B cell (primary cell): Measurements from ENCODE around the gene PDPN. TPM values are rescaled to one million over a fixed set of nuclear protein-coding genes. Genes with fewer than 3 reads are reported as not detected.

ENCODE experiments used
- ATAC-seq: fragments of 200-7000 bp; cut with Tn5 transposase; one replicate; pipeline ENCODE4 v1.10.0; 2021; ENCODE audit warnings: low read depth, mild to moderate bottlenecking, moderate number of reproducible peaks, moderate library complexity
- CTCF ChIA-PET: fragments of 350-600 bp; sonication (Branson Sonifier 250); formaldehyde crosslinking; loops from one replicate; lab custom pipeline; 2021; ENCODE audit warnings: antibody characterized with exemption, inconsistent platforms; lab: Charles Lee
- POLR2A ChIA-PET: fragments of 350-600 bp; sonication (Branson Sonifier 250); formaldehyde crosslinking; loops from one replicate; lab custom pipeline; 2021; ENCODE audit warnings: antibody characterized with exemption; lab: Charles Lee
- DNase-seq: peaks from one replicate; pipeline ENCODE4 v3.0.0; 2013
- H2AFZ ChIP-seq: 2 replicates; pipeline ENCODE4 v1.6.1; 2012; ENCODE audit warnings: mild to moderate bottlenecking, low read depth, low read length; ENCODE audit not compliant: insufficient read depth, poor library complexity, severe bottlenecking
- H3K27ac ChIP-seq, 2 donors: 1 replicate in 1 of 2; 2 replicates in 1 of 2; pipeline ENCODE4 v1.5.1; 2012 to 2013; ENCODE audit warnings: low read length in 2 of 2, mild to moderate bottlenecking in 2 of 2, moderate library complexity in 1 of 2
- H3K27me3 ChIP-seq, 4 experiments: fragments of 200-600 bp in 1 of 4; sonication (generic) in 1 of 4; replicated peaks in 1 of 4; 1 replicate in 2 of 4; 2 replicates in 2 of 4; pipeline versions ENCODE4 v1.6.1 to v1.7.0; 2013 to 2016; ENCODE audit warnings: low read length in 3 of 4, mild to moderate bottlenecking in 2 of 4, mixed read lengths in 1 of 4, moderate library complexity in 1 of 4; ENCODE audit not compliant: insufficient read depth in 4 of 4, control insufficient read depth in 3 of 4; ENCODE audit errors: control extremely low read depth in 1 of 4
- H3K36me3 ChIP-seq, 2 experiments: replicated peaks in 1 of 2; 1 replicate in 1 of 2; 2 replicates in 1 of 2; pipeline versions ENCODE4 v1.6.1 to v1.7.1; 2013; ENCODE audit warnings: low read length in 1 of 2; ENCODE audit not compliant: insufficient read depth in 2 of 2, control insufficient read depth in 1 of 2; ENCODE audit errors: control extremely low read depth in 1 of 2, extremely low read depth in 1 of 2
- H3K4me1 ChIP-seq, 2 donors: fragments of 200-600 bp in 1 of 2; sonication (generic) in 1 of 2; 1 replicate in 1 of 2; 2 replicates in 1 of 2; pipeline versions ENCODE4 v1.5.1 to v1.6.1; 2013 to 2017; ENCODE audit warnings: low read length in 2 of 2; ENCODE audit not compliant: control insufficient read depth in 2 of 2, insufficient read depth in 2 of 2
- H3K4me2 ChIP-seq: replicated peaks from 2 replicates; pipeline ENCODE3; 2012; ENCODE audit warnings: mild to moderate bottlenecking, low read depth, low read length; ENCODE audit not compliant: poor library complexity, severe bottlenecking
- H3K4me3 ChIP-seq, 5 experiments: fragments of 200-600 bp in 1 of 5; sonication (generic) in 1 of 5; 1 replicate in 3 of 5; 2 replicates in 2 of 5; pipeline versions ENCODE4 v1.5.1 to v1.7.0; 2011 to 2016; ENCODE audit warnings: low read length in 4 of 5, mild to moderate bottlenecking in 4 of 5, low read depth in 2 of 5, control low read depth in 1 of 5, moderate library complexity in 1 of 5; ENCODE audit not compliant: insufficient read depth in 1 of 5; ENCODE audit errors: control extremely low read depth in 1 of 5, extremely low read depth in 1 of 5
- H3K79me2 ChIP-seq: fragments of 200-600 bp; sonication (generic); one replicate; pipeline ENCODE4 v1.6.0; 2016; ENCODE audit warnings: low read length; ENCODE audit not compliant: control insufficient read depth, insufficient read depth
- H3K9ac ChIP-seq: fragments of 200-600 bp; sonication (generic); 2 replicates; pipeline ENCODE4 v1.6.1; 2017; ENCODE audit warnings: mild to moderate bottlenecking, low read length, moderate library complexity
- H3K9me3 ChIP-seq, 3 donors: one replicate each; pipeline versions ENCODE4 v1.6.1 to v1.7.1; 2013; ENCODE audit warnings: low read length in 2 of 3; ENCODE audit not compliant: control insufficient read depth in 2 of 3, insufficient read depth in 1 of 3; ENCODE audit errors: control extremely low read depth in 1 of 3
- H4K20me1 ChIP-seq: 2 replicates; pipeline ENCODE4 v1.6.0; 2012; ENCODE audit warnings: mild to moderate bottlenecking, low read length; ENCODE audit not compliant: insufficient read depth, control insufficient read depth, poor library complexity, severe bottlenecking
- H3K27ac Mint-ChIP-seq: one replicate; pipeline ENCODE4 v1.8.0; 2021; ENCODE audit warnings: mixed read lengths
- H3K27me3 Mint-ChIP-seq: one replicate; pipeline ENCODE4 v1.8.0; 2021; ENCODE audit warnings: mixed read lengths
- H3K4me1 Mint-ChIP-seq: one replicate; pipeline ENCODE4 v1.8.0; 2021; ENCODE audit warnings: mixed read lengths
- H3K4me3 Mint-ChIP-seq: one replicate; pipeline ENCODE4 v1.8.0; 2021; ENCODE audit warnings: mixed read lengths
- H3K9me3 Mint-ChIP-seq: one replicate; pipeline ENCODE4 v1.8.0; 2022; ENCODE audit warnings: mixed read lengths; ENCODE audit not compliant: insufficient read depth
- CTCF ChIP-seq: fragments of 200-600 bp; IDR thresholded peaks from one replicate; pipeline ENCODE4 v1.8.0; 2022; ENCODE audit warnings: antibody characterized with exemption, mild to moderate bottlenecking
- EZH2 ChIP-seq: IDR thresholded peaks from 2 replicates; pipeline ENCODE4 v1.6.1; 2012; ENCODE audit warnings: borderline replicate concordance, low read depth, mild to moderate bottlenecking, moderate library complexity, low read length; ENCODE audit not compliant: insufficient read depth, poor library complexity, severe bottlenecking
- WGBS: methylation state at CpG from one replicate; pipeline ENCODE4 v1.1.5; 2013; ENCODE audit warnings: missing lambda C conversion rate; ENCODE audit not compliant: insufficient coverage; 5-methylcytosine and 5-hydroxymethylcytosine counted together
- intact Hi-C: fragments of 100-400 bp; cut with micrococcal nuclease; formaldehyde crosslinking; loops from one replicate; pipeline ENCODE4 v1.10.0; 2022
- polyA plus RNA-seq: library from polyadenylated mRNA; depleted of rRNA; stranded (reverse); fragments of >200 nt; gene quantifications from 2 replicates; pipeline ENCODE4 v1.2.3, GENCODE V29; 2012
- total RNA-seq, 2 donors: library from RNA; stranded (reverse); fragments of 120-200 nt in 1 of 2; gene quantifications; 1 replicate in 1 of 2; 2 replicates in 1 of 2; pipeline versions ENCODE4 v1.2.3 to v1.2.4, GENCODE V29; 2013 to 2022

Gene PDPN
- total and polyA plus RNA-seq, 2 donors (not counting 1 experiment from before 2014, with no cell fraction given): not detected

GRCh38 chr1:13652238-13652637 lies 68.6 kb downstream of the PDPN start:
- ChIA-PET CTCF (no interaction called here), POLR2A (no interaction called here)
- Histone ChIP-seq H2AFZ (no peak overlapping the region), H3K9ac (no peak overlapping the region), H3K79me2 (no peaks in the 10 kb centered on the region), H3K27me3 (peaks cover 0 to 4% (median 0%) of the 10 kb centered on the region in 4 experiments), H3K4me3 (no peak overlapping the region), H3K36me3 (no peaks in the 10 kb centered on the region), H3K4me2 (no peak overlapping the region), H3K9me3 (peaks cover 0 to 5% (median 0%) of the 10 kb centered on the region in 3 donors), H4K20me1 (no peaks in the 10 kb centered on the region), H3K4me1 (no peaks in the 10 kb centered on the region), H3K27ac (no peak overlapping the region)
- Mint-ChIP-seq H3K9me3 (peaks cover 3% of the 10 kb centered on the region), H3K4me3 (no peak overlapping the region), H3K4me1 (no peaks in the 10 kb centered on the region), H3K27me3 (peaks cover 18% of the 10 kb centered on the region), H3K27ac (no peak overlapping the region)
- no peak for ATAC-seq
- no peak for TF ChIP-seq CTCF
- TF ChIP-seq EZH2: no peak
- 100% methylated on average over 1 of the region's 1 CpG for WGBS
- DNase-seq: no peak
- intact Hi-C loops: no loop called here

DNA sequence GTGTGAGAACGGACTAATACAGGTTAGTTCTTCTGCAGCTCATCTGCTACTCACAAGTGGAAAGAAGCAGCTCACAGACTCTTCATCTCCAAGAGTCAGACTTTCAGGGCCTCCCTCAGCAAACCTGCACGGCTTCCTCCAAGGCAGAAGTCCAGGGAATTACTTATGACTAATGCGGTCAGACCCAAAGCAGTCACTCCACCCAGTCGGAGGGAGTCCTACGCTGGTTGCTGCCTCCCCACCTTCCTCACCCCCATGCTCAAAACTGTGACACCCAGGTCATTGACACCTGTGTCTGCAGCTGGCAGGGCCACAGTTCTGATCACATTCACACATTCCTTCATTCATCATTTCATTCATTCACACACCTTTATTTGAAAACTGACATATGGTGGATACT lies 77.9 kb downstream of the PDPN start:
- Histone ChIP-seq H3K4me1 (peaks cover 12 to 13% of the 10 kb centered on the region in 2 donors), H3K4me3 (no peak overlapping the region), H3K4me2 (no peak overlapping the region), H3K79me2 (peaks cover 12% of the 10 kb centered on the region), H3K27me3 (no peaks in the 10 kb centered on the region), H2AFZ (no peak overlapping the region), H3K36me3 (no peaks in the 10 kb centered on the region), H4K20me1 (no peaks in the 10 kb centered on the region), H3K9me3 (peaks cover 0 to 4% (median 2%) of the 10 kb centered on the region in 3 donors), H3K9ac (no peak overlapping the region), H3K27ac (no peak overlapping the region)
- Mint-ChIP-seq H3K9me3 (peaks cover 3% of the 10 kb centered on the region), H3K27me3 (peaks cover 6% of the 10 kb centered on the region), H3K4me3 (no peak overlapping the region), H3K27ac (no peak overlapping the region), H3K4me1 (peaks cover 24% of the 10 kb centered on the region)
- DNase-seq (no peak), ATAC-seq (no peak)
- no peak for TF ChIP-seq EZH2
- no peak for TF ChIP-seq CTCF
- ChIA-PET CTCF (interaction anchor here (0.8 to 13.6 kb wide), 7 partner anchors 46 to 298 kb away, joined by 3 to 265 read pairs (median 3); no protein-coding TSS in a partner anchor), POLR2A (interaction anchor here (0.6 kb wide), 1 partner anchor 129 kb away, joined by 4 read pairs; no protein-coding TSS in a partner anchor)
- 96% methylated on average over 5 of the region's 5 CpGs for WGBS
- intact Hi-C loops: no loop called here
